Gastroesophageal sphincter (tissue), 3 donors: ENCODE data around the gene ADAM19.

Source experiments
- EP300 ChIP-seq: sonication (generic); formaldehyde crosslinking; IDR thresholded peaks from one replicate; pipeline ENCODE4 v1.6.1; 2017; ENCODE audit warnings: antibody characterized with exemption, mild to moderate bottlenecking
- TF ChIP-seq, protein P1 (sequence below), 4 experiments: fragments of 200-600 bp in 2 of 4; fragments of 450-650 bp in 2 of 4; sonication (generic) in 1 of 4; IDR thresholded peaks; one replicate each; pipeline ENCODE4 v1.5.1; 2017 to 2019; ENCODE audit warnings: antibody characterized with exemption in 4 of 4, mild to moderate bottlenecking in 2 of 4, moderate library complexity in 2 of 4

DNA sequence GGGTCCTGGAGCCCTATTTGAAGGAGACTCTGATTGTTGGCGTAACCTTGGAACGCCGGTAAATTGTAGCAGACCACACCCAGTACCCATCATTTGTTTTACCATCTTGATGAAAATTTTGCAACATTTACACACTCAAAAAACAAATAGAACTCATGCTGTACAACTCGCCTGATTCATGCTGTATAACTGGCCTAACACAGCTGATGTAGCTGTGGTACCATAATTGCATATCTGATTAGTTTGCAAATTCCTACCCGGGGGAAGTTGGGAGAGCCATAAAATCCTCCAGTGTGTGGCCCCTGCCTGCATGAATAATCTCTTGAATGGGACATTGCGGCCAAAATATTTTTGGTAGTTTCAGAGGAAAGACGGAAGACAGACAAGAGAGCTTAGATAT, 105.9 kb downstream of the ADAM19 start:
- TF ChIP-seq, protein P1, sequence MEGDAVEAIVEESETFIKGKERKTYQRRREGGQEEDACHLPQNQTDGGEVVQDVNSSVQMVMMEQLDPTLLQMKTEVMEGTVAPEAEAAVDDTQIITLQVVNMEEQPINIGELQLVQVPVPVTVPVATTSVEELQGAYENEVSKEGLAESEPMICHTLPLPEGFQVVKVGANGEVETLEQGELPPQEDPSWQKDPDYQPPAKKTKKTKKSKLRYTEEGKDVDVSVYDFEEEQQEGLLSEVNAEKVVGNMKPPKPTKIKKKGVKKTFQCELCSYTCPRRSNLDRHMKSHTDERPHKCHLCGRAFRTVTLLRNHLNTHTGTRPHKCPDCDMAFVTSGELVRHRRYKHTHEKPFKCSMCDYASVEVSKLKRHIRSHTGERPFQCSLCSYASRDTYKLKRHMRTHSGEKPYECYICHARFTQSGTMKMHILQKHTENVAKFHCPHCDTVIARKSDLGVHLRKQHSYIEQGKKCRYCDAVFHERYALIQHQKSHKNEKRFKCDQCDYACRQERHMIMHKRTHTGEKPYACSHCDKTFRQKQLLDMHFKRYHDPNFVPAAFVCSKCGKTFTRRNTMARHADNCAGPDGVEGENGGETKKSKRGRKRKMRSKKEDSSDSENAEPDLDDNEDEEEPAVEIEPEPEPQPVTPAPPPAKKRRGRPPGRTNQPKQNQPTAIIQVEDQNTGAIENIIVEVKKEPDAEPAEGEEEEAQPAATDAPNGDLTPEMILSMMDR (IDR thresholded peaks at IDR 0.05) = no peak
- TF ChIP-seq EP300 = no peak
